ENCODE results near the gene GJB2. TPM values are rescaled to one million over a fixed set of nuclear protein-coding genes. Genes with fewer than 3 reads are reported as not detected.

Gene GJB2
- polyA plus RNA-seq, 1 donor (not counting 4 experiments of a cell fraction or from before 2014, with no cell fraction given): 374 TPM

GRCh38 chr13:20222553-20222952 is 29.8 kb upstream of the GJB2 start:
- no peak for FAIRE-seq
- Histone ChIP-seq H3K4me1 (ENCODE audit: control insufficient read depth, extremely low read depth, insufficient read depth, low read length) (no peaks in the 10 kb centered on the region), H4K20me1 (ENCODE audit: control insufficient read depth, extremely low read depth, insufficient read depth, low read length) (no peaks in the 10 kb centered on the region), H3K27me3 (ENCODE audit: control insufficient read depth, extremely low read depth, insufficient read depth, low read length) (no peaks in the 10 kb centered on the region), H3K27ac (ENCODE audit: control insufficient read depth, insufficient read depth, low read length) (no peak overlapping the region), H3K4me3 (ENCODE audit: control insufficient read depth in 2 of 3, extremely low read depth in 1 of 3, insufficient read depth in 2 of 3, low read depth in 1 of 3, low read length in 3 of 3) (no peak overlapping the region), H3K36me3 (ENCODE audit: control insufficient read depth in 2 of 2, extremely low read depth in 1 of 2, insufficient read depth in 2 of 2, low read length in 2 of 2) (no peaks in the 10 kb centered on the region), H3K9me1 (ENCODE audit: control insufficient read depth, extremely low read depth, insufficient read depth, low read length) (no peaks in the 10 kb centered on the region), H3K4me2 (ENCODE audit: control insufficient read depth, extremely low read depth, insufficient read depth, low read depth, low read length) (no peak overlapping the region), H2AFZ (ENCODE audit: control insufficient read depth, low read length) (no peak overlapping the region), H3K79me2 (ENCODE audit: control insufficient read depth, insufficient read depth, low read length) (no peaks in the 10 kb centered on the region), H3K9me3 (ENCODE audit: control insufficient read depth, low read depth, low read length) (no peaks in the 10 kb centered on the region), H3K9ac (ENCODE audit: control insufficient read depth, extremely low read depth, insufficient read depth, low read length) (no peak overlapping the region)
- dilution Hi-C loops (cut with MboI; ENCODE audit: extremely low pct_ligation_motif_present, low sequenced_read_pairs): no loop called here
- TF ChIP-seq EZH2 (IDR thresholded peaks at IDR 0.05; ENCODE audit: low read length) (no peak), CTCF (optimal IDR thresholded peaks at IDR 0.05 in 1 of 3, IDR thresholded peaks at IDR 0.05 in 1 of 3, conservative IDR thresholded peaks at IDR 0.05 in 1 of 3; ENCODE audit: extremely low read depth in 1 of 3, insufficient read depth in 2 of 3, low read length in 3 of 3) (no peak)
- DNase-seq (ENCODE audit: low read depth, low spot score): no peak

GRCh38 chr13:20221772-20222171 is 29.0 kb upstream of the GJB2 start:
- no peaks in the 10 kb centered on the region for H3K36me3 ChIP-seq (ENCODE audit: control insufficient read depth in 2 of 2, extremely low read depth in 1 of 2, insufficient read depth in 2 of 2, low read length in 2 of 2)
- no peak for FAIRE-seq

More at GRCh38 chr13:20221772-20222171, 29.0 kb upstream of the GJB2 start:
- no peak for DNase-seq (ENCODE audit: low read depth, low spot score)
- H2AFZ ChIP-seq (ENCODE audit: control insufficient read depth, low read length): no peak overlapping the region
- H3K27ac ChIP-seq (ENCODE audit: control insufficient read depth, insufficient read depth, low read length): no peak overlapping the region
- no peaks in the 10 kb centered on the region for H3K9me3 ChIP-seq (ENCODE audit: control insufficient read depth, low read depth, low read length)
- no peaks in the 10 kb centered on the region for H3K27me3 ChIP-seq (ENCODE audit: control insufficient read depth, extremely low read depth, insufficient read depth, low read length)
- H3K79me2 ChIP-seq (ENCODE audit: control insufficient read depth, insufficient read depth, low read length): no peaks in the 10 kb centered on the region
- H3K4me3 ChIP-seq (ENCODE audit: control insufficient read depth in 2 of 3, extremely low read depth in 1 of 3, insufficient read depth in 2 of 3, low read depth in 1 of 3, low read length in 3 of 3): no peak overlapping the region
- H4K20me1 ChIP-seq (ENCODE audit: control insufficient read depth, extremely low read depth, insufficient read depth, low read length): no peaks in the 10 kb centered on the region
- TF ChIP-seq EZH2 (IDR thresholded peaks at IDR 0.05; ENCODE audit: low read length): no peak
- TF ChIP-seq CTCF (optimal IDR thresholded peaks at IDR 0.05 in 1 of 3, IDR thresholded peaks at IDR 0.05 in 1 of 3, conservative IDR thresholded peaks at IDR 0.05 in 1 of 3; ENCODE audit: extremely low read depth in 1 of 3, insufficient read depth in 2 of 3, low read length in 3 of 3): no peak
- H3K9ac ChIP-seq (ENCODE audit: control insufficient read depth, extremely low read depth, insufficient read depth, low read length): no peak overlapping the region
- dilution Hi-C loops (cut with MboI; ENCODE audit: extremely low pct_ligation_motif_present, low sequenced_read_pairs): no loop called here
- no peaks in the 10 kb centered on the region for H3K9me1 ChIP-seq (ENCODE audit: control insufficient read depth, extremely low read depth, insufficient read depth, low read length)
- no peaks in the 10 kb centered on the region for H3K4me1 ChIP-seq (ENCODE audit: control insufficient read depth, extremely low read depth, insufficient read depth, low read length)
- H3K4me2 ChIP-seq (ENCODE audit: control insufficient read depth, extremely low read depth, insufficient read depth, low read depth, low read length): no peak overlapping the region
